K562 treated with DMSO at 1 percent for 4 hours (cell line): ENCODE data around the gene CEP20. TPM values are rescaled to one million over a fixed set of nuclear protein-coding genes. Genes with fewer than 3 reads are reported as not detected.

Source experiments
- total RNA-seq: library from RNA; unstranded; fragments of 300-600 nt; gene quantifications from 2 replicates; pipeline ENCODE4 v1.2.3, GENCODE V29; 2022; ENCODE audit not compliant: insufficient read depth

CEP20 gene, protein sequence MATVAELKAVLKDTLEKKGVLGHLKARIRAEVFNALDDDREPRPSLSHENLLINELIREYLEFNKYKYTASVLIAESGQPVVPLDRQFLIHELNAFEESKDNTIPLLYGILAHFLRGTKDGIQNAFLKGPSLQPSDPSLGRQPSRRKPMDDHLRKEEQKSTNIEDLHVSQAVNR
- total RNA-seq: 43.7 and 45.8 TPM in 2 replicates

DNA sequence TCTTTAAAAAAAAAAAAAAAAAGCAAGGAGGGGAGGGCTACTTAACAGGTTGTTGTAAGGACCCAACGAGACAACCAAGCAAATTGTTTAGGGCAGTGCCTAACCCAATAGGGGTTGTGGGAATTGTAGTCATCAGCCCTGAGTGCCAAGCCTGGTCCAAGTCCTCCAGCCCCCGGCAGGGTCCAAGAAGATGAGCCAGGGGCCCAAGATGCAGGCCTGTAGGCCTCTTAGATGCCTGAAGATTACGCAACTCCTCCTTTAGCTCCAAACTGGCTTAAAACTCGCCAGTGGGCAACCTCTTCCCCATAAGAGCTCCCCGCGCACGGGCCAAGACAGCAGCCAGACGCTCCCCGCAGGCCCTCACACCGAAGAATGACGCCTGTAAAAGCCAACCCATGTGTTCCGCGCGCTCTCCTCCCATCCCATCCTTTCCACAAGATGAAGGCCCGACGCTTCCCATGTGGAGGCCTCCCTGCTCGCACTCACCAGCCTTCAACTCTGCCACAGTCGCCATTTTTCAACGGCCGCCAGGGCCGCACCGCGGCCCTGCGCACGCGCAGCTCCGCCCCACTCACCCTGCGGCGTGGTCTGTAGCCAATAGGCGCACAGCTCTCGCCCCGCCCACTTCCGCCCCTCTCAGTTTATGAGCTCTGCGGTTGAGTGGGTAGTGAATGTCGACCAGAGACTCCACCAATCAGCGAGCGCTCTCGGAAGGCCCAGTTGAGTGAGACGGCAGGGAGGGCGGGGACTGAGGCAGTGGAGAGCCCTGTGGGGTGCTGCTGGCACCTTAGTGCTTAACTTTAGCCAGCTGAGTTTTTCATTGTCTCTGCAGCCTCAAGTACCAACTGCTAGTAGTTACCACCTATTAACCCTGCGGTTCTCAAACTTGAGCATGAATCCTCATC lies at the start of gene CEP20:
CEP20 (minus strand) TSS at position 532 of the 905 bp plus-strand sequence; CDS start at position 514, 18 bp downstream.

DNA sequence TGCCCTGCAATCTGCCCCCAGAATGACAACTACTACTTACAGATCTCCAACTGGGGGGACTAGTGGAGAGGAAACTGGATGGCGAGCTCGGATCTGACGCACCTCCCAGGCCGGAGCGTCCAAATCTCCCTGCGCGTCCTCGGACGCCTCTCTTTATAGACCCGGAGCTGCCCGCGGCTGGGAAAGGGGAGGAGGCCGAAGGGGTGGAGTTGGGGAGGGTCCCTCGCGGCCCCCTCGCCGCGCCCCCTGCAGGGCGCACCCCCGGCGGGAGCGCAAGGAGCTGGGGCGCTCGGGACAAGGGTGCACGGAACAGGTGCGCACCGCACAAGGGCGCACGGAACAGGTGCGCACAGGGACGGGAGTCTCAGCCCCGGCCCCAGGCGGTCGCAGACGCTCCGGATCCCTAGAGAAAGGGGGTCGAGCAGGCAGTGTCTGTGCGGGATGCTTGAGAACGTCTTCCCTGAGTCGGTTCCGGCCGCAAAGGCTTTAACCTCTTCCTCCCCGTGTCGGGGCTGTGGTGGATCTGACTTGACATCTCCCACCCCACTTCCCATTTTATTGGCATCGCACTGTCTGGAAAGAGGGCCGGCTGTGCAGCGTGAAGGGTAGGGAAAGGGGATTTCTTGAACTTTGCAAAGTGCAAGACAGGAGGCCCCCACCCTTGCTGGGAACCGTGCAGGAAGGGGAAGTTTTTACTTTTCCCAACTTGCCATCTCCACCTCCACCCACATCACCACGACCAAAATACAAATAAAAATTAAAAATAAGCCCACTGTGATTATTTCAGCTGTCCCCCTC lies 31.3 kb downstream of the CEP20 start, which contains the start of gene MYH11:
MYH11 (minus strand) TSS at position 128 of the 798 bp plus-strand sequence. CDS start 18,776 bp downstream, outside the sequence.

Other genes with a start within 250 kb of the CEP20 start
- gene MARF1, start 245.4 kb downstream of the CEP20 start, total RNA-seq: 15.7 and 17.6 TPM in 2 replicates
- 18.2 and 29.4 TPM in 2 replicates for gene NDE1, start 238.4 kb downstream of the CEP20 start, total RNA-seq
- gene MYH11, start 31.6 kb downstream of the CEP20 start, total RNA-seq: not detected in 2 replicates
- gene ABCC1, start 61.0 kb upstream of the CEP20 start, total RNA-seq: 23.4 and 32.8 TPM in 2 replicates